DMS79 (cell line): ENCODE measurements around the gene CHID1.
A peak's percentile ranks its signal among the peaks of the same experiment; 100 is the strongest.

ENCODE experiments used
- DNase-seq: peaks from one replicate; lab custom pipeline; 2025; lab: John Stamatoyannopoulos, UW

CHID1 gene

DNA sequence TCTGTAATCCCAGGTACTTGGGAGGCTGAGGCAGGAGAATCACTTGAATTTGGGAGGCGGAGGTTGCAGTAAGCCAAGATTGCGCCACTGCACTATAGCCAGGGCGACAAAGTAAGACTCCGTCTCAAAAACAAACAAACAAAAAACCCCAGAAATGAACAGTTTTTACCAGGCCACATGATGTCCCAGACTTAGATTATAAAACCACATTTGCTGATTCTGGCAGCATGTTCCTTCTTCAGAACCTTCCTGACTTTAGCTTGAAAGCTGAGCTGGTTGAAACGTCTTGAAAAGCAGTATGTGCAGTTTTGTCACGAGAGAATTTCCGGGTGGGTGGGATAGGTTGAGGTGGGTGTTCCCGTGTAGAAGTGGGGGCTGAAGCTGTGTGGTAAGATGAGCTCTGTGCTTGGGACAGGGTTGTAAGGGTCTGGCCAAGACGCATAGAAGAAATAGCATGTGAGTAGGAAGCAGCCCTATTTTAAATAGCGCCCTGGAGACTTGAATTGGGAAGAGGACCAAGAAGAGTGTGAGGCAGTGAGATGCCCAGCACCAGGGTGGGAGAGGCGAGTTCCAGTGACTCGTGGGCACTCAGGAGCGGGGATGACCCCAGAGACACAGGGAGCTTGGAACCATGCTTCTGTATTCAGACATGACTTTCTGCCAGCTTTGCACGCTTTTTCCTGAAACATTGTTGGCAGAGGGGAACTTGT, 22.7 kb upstream of the CHID1 start:
- no peak for DNase-seq

DNA sequence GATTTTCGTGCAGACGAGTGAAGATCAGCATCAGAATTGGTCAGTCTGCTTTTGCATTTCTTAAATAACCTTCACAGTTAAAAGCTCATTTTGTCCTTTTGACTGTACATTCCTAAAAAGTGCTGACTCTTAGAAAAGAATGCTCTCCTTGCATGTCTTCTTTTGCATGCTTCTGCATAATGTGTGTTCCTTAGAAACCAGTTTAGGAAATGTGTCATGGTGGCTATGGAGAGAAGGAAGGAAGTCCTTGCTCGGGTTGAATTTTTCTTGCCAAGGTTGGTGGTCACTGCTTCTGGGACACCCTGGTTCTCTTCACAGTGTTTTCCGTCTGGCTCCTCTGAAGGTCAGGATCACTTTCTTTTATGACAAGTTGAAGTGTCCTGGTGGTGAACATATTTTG, 21.8 kb upstream of the CHID1 start:
- DNase-seq: no peak

DNA sequence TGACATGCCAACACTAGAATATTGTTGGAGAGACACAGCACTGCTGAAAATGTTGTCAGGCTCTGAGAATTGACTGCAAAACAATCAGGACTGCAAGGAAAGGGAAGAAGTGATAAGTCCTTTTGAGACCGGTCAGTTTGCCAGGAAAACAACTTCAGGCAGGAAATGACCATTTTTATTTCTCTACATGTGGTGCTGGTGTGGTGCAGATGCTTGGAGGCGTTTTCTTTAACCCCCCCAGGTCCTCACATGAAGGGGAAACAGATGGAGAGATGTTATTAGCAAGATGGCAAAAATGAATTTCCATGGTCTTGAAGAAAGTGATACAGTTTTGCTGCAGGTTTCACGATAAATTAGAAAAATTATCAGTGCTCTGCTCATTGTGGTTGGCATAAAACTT, 20.8 kb upstream of the CHID1 start:
- no peak for DNase-seq

DNA sequence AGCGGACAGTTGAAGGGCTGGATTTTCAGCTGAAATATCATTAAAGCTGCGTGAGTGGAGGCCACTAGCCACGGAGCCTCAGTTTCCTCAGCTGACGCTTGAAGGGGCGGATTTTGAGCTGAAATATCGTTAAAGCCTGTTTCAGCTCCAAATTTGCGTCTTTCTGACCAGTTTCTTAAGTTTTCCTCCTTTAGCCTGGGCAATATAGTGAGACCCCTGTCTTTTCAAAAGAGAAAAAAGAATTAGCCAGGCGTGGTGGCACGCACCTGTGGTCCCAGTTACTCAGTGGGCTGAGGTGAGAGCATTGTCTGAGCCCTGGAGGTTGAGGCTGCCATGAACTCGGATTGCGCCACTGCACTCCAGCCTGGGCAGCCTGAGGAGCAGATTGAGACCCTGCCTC, 18.8 kb upstream of the CHID1 start:
- no peak for DNase-seq

DNA sequence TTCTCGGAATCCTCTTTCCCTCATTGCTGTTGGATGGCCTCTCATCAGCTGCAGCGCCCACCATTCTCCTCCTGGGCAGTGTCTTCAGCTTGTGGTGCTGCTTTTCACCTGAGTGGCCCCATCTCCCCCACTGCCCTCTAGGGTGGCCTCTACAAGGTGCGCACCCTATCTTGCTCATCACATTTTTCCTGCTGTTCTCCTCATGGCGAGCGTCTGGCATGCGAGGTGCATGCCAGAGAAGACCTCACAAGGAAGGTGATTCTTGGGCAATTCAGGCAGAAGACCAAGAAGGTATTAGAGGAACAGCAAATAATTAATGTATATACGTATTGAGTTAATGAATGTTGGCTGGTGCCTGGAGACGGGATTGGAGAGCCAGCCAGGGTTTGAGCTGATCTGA, 18.2 kb upstream of the CHID1 start:
- no peak for DNase-seq

DNA sequence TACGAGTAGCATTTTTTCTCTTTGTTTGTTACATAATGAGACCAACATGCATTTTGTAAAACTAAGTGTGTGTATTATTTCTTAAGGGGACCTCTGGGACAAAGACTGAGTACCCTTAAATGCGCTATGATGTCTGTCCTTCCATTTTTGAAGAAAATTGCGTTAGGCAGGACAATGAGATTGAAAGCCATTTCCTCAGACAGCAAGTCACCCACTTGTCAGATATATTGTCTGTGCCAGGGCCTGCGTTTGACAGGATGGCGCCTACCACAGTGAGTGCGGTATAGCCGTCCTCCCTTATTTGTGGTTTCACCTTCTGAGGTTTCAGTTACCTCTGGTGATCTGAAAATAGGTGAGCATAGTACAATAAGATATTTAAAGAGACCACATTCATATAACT, 17.3 kb upstream of the CHID1 start:
- DNase-seq: no peak

DNA sequence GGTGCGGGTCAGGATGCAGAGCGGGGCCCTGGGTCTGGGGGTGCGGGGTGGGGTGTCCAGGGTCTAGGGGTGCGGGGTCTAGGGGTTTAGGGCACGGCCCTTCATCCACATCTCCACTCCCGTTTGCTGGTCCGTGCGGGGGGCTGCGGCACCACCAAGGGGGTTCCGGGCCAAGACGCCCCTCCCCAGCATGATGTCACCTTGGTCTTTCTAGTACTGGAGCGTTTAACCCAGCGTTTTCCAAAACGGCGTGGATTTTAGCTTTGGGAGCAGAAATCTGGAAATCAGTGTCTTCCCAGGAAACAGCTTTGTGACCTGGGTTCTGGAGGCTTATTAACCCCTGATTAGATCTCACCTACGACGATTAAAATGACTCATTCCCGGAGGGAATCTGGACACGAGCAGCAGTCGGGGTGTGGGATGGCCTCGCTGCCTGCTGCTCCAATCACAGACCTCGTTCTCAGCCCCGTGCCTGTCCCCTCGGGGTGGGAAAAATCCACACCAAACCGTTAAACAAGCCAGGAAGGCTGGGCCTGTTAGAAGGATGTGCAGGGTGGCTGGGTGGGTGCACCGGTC, 15.8 kb upstream of the CHID1 start:
- DNase-seq: no peak

DNA sequence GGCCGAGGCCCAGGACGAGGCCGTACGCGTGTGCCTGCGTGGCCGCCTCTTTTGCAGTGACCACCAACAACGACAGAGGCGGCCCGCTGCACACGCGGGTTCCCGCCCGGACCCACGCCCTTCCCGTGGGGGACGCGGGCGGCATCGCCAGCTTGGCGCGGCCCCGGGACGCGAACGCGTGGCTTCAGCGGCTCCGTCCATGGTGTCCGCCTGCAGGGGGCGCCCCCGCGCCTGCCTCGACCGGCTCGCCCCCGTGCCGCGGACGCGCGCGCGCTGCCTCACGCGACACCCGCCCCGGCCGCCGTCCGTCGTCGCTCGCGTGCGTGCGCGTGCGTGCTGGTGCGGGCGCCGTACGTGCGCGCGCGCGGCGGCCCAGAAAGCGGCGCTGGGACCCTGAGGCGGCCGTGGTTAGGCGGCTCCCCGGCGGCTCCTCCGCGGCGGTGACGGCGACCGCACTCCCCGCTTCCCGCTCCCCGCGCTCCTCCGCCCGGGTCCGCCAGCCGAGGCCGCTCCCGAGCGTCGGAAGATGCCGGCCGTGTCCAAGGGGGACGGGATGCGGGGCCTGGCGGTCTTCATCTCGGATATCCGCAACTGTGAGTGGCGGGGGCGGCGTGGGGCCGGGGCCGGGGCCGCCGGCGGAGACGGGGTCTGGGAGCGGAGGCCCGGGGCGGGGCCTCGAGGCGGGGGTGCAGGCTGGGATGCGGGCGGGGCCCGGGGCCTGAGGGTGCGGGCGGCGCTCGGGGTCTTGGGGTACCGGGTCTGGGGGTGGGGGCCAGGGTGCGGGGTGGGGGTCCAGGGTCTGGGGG, 15.1 kb upstream of the CHID1 start, which contains the start of gene AP2A2:
Gene AP2A2, plus strand, starts transcription at position 375 of the 806 bp plus-strand sequence. Its CDS starts 152 bp downstream, at position 527.
- peak; percentile 23 for DNase-seq

DNA sequence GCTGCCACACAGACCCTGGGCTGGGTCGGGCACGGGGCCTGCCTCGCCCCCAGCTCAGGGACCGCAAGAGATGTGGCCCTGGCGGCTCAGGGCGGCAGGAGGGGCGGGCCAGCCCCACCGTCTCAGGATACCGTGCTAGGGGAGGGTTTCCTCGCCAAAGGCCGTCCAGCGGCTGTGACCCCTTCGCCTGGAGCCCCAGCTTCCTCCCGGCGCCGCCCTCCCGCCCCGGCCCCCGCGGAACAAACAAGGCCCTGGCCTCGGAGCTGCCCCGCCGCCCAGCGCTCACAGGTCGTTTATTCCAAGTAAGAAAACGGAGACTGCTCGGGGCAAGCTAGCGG, 14.5 kb upstream of the CHID1 start:
- DNase-seq: no peak

DNA sequence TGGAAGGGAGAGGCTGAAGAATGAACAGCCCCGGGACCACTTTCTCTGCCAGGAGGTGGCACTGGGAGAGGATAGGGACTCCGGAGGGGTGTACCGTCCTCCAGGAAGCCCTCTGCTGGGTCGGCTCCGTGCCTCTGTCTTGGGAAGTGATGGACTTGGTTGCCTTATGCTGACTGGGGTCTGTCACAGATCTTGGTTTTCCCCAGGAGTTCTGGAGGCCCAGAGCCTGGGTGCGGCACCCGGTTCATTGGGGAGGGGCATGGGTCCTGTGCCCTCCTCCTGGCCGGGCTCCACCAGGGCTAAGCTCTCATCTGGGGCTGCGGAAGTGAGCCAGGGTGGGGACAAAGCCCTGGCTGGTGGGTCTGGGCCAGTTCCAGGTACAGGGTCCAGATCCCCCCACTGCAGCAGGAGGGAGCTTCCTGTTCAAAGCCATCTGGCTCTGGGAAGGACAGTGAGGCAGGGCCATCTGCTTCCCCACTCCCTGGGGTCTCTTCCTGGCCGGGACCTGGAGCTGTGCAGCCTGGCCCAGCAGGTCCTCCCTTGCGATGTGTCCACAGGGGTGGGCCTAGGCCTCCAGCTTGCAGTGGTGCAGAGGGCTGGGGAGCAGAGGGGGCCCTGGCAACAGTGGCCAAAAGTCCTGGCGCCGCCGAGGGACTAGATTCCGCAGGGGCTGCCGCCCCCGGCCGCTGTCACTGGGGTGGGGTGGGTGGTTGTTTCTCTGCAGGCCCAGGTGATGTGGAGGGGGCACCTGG, 14.0 kb upstream of the CHID1 start:
- DNase-seq: no peak

DNA sequence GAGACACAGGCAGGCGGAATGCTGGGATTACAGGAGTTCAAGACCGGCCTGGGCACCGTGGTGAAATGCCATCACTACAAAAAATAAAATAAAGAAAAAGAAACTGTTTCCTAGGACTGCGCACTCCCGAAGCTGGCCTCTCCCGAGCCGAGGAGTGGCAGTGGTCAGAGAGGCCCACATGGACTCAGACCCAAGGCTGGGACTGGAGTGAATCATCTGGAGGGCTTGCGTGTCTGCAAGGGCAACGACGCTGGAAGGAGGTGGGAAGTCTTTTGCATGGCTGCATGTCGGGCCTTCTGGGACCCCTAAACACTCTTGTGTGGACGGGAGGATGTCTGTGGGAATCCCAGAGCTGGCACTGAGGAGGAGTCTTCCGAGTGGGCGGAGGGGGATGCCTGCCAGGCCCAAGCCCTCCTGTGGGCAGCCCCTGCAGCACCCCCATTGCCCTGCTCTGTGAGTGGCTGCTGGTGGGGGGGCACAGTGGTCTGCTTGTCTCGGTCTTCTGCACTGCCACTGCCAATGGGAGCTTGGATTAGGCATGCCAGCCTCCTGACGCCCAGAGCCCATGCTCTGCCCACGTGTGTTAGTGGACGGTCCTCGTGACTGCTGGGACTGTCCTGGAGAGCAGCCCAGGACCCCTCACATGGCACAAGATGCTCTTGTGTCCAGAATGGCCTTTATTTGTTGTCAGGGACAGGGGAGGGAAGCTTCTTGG, 13.2 kb upstream of the CHID1 start:
- DNase-seq: no peak

DNA sequence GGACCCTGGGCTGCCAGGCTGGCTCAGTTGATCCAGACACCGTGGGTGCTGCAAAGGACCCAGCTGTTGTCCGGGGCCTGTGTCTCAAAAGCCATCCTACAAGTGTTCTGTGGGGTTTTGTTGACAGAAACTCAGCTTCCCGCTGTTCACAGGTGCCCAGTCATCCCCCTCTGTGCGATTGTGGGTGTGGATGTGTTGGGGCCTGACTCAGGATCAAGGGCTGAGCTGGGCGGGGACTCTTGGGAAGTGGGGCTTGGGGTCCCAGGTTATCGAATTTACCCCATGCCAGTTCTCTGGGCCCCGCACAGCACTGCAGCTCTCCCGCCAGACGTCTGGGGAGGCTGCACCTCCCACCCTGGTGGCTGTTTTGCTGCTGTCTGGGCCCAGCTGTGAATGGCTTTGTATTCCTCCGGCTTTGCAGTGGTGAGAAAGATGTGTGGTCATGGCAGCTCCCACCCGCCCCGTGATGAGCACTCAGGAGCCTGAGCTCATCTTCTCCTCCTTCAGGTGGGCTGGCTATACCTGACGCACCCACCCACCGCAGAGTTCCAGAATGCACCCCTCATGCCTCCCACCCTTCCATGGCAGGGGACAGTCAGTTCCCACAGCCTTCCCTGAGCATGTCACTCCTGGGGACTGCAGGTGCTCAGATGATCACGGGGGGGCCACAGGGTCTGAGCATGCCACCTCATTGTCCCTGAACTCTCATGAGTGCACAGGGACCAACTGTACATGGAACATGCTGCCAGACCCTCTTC, 11.5 kb upstream of the CHID1 start:
- no peak for DNase-seq

DNA sequence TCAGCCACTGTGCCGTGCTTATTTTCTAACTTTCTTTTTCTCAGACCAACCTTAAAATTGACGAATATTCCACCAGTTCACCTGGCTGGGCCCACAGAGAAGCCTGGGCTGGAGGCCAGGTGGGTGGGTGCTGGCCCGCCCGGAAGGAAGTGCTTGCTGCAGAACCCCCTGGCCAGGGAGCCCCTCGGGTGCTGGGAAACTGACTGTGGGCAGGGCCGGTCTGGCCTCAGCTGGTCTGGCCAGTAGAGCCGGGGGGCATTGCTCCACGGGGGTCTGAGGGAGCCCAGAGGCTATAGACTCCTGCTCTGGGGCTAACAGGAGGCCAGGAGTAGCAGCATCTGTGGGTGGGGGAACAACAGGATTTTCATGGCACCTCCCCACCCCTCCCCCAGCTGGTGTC, 6.8 kb upstream of the CHID1 start:
- no peak for DNase-seq

DNA sequence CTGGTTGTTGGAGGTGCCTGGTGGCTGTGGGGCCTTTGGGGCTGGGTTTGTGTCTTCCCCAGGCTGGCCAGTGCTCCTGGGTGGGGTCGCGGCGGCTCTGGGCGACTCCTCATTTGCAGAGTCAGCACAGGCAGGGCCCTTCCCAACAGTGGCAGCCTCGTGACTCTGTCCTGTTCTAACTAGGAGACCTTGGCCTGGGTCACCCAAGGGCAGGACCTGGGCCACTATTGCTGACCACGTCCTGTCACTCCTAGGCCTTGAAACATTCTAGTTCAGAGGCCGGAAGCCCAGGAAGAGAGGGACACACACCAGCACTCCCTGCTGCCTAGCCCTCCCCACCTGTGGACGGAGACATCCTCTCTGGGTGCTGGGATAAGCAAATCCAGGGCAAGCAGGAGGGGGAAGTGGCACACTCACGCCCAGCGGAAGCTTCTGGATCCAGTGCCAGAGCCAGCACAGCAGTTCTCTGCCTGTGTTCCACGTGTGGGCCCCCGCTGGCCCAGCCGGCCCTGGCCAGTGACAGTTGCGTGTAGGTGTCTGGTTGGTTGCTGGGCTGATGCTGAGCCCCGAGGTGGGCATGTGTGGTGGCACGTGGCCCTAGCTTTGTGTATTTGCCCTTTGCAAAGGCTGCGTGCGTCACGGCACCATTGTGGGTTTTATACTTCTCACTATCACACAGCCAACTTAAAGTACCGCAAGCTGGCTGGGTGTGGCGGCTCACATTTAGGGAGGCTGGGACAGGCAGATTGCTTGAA, 4.3 kb upstream of the CHID1 start:
- no peak for DNase-seq

DNA sequence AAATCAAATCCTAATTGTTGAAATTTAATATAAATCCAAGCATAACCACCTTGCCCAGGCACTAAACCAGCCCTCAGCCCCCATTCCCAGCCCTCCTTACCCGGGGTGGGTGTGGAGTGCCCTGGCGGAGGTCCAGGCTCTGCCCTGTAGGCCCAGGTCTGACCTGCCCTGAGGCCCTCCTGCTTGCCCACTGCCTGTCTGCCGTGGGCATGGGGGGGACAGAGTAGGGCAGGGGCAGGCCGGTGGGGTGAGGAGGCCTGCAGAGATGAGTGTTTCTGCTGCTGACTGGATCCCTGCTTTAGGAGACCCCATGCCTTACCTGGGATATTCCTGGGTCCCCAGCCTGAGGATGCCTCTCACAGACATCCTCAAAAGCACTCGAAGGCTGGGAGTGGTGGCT, 3.6 kb upstream of the CHID1 start:
- no peak for DNase-seq

DNA sequence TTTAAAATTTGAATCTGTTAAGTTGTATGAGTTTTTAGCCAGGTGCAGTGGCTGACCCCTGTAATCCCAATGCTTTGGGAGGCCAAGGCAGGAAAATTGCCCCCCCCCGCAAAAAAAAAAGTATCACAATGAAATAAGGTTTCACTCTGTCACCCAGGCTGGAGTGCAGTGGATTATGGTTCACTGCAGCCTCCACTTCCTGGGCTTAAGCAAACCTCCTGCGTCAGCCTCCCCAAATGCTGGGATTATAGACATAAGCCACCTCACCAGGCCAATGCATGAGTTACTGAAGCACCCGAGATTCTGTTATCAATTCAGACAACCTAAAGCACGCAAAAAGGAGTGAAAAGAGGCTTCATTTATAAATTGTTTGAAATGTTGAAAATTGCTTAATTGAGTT, 2.4 kb upstream of the CHID1 start:
- no peak for DNase-seq

DNA sequence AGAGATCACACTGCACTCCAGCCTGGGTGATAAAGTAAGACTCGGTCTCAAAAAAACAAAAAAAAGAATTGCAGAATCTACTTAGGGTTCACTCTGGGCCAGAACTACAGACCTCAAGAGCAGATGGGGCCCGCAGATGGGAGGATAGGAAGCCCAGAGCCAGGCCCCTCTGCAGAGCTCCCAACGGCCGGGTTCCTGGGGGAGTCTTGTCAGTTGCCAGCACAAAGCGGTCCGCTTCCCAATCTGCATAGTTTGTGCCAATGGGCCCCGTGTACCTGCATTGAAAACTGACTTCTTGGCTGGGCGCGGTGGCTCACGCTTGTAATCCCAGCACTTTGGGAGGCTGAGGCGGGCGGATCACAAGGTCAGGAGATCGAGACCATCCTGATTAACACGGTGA, 1.7 kb upstream of the CHID1 start:
- no peak for DNase-seq

DNA sequence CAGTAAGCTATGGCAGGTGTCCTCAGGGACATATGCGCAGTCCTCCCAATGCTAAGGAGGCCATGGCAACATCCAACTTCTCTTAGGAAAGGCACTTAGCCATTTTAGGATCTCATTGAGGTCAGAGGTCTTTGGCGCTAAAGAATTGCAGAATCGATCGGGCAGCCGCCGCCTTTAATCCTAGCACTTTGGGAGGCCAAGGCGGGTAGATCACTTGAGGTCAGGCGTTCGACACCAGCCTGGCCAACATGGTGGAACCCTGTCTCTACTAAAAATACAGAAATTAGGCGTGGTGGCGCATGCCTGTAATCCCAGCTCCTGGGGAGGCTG, 1.2 kb upstream of the CHID1 start:
- no peak for DNase-seq

DNA sequence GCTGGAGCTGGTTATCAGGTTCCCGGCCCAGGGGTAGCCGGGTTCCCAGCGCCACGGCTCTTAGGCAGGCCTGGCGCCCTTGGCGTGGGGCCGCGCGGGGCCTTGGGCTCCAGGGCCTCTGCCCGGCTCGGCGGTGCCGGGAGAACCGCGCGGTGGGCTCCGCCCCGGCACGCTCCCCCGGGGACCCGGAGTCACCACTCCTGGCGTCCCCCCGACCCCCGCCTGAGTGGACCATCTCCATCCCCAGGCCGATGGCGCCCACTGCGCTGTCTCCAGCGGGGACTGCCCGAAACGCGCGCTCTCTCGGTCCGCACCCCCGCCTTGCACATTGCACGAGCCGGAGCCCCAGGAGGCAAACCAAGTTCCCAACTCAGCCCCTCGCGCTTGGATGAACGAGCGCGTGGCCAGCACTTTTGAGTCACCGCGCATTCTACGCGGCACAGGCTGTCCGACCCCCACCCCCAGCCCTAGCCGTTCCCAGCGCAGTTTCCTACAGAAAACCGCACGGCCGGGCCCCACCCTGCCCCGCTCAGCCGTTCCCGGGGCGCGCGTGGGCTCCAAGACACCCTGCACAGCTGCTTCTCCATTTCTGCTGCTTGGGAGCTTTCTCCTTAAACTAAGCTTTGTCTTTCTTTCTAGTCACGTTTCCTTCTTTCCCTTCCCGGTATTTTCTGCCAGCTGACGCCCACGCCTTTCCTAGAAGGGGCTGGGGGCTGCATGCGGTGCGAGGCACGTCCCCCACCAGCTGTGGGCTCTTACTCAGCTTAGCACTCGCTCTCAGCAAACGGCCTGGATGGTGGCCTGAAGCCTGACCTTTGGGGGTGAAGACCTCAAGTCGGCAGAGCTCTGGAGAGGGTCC, 650 bp upstream of the CHID1 start:
- DNase-seq: no peak
